Smooth muscle cell of the coronary artery (primary cell): ENCODE results near the gene SI. TPM values are rescaled to one million over a fixed set of nuclear protein-coding genes. Genes with fewer than 3 reads are reported as not detected.

ENCODE experiments used
- total RNA-seq: library from RNA; depleted of rRNA; stranded (reverse); fragments of >200 nt; gene quantifications from 2 replicates; pipeline ENCODE4 v1.2.3, GENCODE V29; 2014; ENCODE audit warnings: low replicate concordance

The SI gene
- not detected in 2 replicates for total RNA-seq

DNA sequence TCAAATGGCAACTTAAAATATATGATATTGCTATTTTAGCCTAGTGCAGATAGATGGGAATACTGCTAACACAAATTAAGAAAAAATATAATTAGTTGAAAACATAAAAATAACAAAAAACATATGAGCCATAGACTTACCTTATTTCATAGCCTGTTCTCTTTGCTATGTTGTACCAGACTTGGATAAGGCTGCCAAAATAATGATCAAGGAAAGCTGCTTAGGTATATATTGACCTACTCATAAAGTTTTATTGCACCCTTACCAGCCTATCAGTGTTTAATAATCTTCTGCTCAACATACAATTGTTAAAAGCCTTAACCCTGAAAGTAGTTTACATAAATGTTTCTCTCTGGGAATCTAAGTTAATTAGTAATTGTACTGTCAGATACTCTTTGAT, at the start of gene SI:
SI (minus strand) TSS at position 204 of the 400 bp plus-strand sequence. CDS start 2,484 bp downstream, outside the sequence.

Other genes with a start within 250 kb of the SI start
- gene SLITRK3, start 117.9 kb upstream of the SI start, total RNA-seq: not detected in 2 replicates